MM.1S (cell line): ENCODE data around the gene LSM7.

Experiments used
- EZH2 ChIP-seq: fragments of 300-600 bp; sonication (generic); optimal IDR thresholded peaks from 2 replicates; pipeline ENCODE3; 2017; ENCODE audit warnings: low read depth, mild to moderate bottlenecking, antibody characterized with exemption, low read length, mixed read lengths
- EZH2phosphoT487 ChIP-seq: fragments of 300-600 bp; sonication (generic); IDR thresholded peaks from 2 replicates; pipeline ENCODE4 v1.6.1; 2018; ENCODE audit warnings: antibody characterized with exemption, low read length
- TF ChIP-seq, protein P1 (sequence below): fragments of 300-600 bp; sonication (generic); IDR thresholded peaks from 2 replicates; pipeline ENCODE4 v1.5.1; 2016; ENCODE audit warnings: antibody characterized with exemption, low read length, mixed read lengths

- TF ChIP-seq, protein P1, sequence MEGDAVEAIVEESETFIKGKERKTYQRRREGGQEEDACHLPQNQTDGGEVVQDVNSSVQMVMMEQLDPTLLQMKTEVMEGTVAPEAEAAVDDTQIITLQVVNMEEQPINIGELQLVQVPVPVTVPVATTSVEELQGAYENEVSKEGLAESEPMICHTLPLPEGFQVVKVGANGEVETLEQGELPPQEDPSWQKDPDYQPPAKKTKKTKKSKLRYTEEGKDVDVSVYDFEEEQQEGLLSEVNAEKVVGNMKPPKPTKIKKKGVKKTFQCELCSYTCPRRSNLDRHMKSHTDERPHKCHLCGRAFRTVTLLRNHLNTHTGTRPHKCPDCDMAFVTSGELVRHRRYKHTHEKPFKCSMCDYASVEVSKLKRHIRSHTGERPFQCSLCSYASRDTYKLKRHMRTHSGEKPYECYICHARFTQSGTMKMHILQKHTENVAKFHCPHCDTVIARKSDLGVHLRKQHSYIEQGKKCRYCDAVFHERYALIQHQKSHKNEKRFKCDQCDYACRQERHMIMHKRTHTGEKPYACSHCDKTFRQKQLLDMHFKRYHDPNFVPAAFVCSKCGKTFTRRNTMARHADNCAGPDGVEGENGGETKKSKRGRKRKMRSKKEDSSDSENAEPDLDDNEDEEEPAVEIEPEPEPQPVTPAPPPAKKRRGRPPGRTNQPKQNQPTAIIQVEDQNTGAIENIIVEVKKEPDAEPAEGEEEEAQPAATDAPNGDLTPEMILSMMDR, result no peak
- no peak for TF ChIP-seq EZH2phosphoT487
- TF ChIP-seq EZH2, result no peak
Observed at GRCh38 chr19:2362046-2362969, 33.9 kb upstream of the LSM7 start.
